ENCODE data around the gene SOBP. TPM values are rescaled to one million over a fixed set of nuclear protein-coding genes. Genes with fewer than 3 reads are reported as not detected.
A peak's percentile ranks its signal among the peaks of the same experiment; 100 is the strongest.

SOBP gene
- total RNA-seq, 1 experiment from 2014 or later, result 0.22 TPM

DNA sequence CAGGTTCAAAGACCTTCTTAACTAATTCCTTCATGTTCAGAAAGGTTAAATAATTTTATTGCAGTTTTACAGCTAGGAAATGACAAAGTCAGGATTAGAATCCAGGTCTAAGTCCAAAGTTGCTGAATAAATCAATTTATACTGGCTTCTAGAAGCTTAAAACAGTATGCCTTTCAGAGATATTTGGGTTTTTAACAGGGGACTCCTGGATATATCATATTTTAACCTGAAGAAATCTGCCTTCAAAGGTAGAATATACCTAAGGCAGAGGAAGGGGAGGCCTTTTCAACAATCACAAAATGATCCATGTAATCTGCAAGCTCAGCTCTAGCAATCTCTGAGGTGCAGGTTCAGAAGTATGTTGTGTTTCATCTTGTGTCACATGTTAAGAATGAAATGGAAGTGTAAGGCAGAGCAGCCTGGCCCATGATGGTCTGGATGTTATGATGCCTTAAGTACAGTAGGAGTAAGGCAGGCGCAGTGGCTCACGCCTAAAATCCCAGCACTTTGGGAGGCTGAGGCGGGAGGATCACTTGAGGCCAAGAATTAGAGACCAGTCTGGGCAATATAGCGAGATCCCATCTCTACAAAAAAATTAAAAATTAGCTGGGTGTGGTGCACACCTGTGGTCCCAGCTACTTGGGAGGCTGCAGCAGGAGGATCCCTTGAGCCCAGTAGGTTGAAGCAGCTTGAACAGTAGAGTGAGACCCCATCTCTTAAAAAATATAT, 123.9 kb downstream of the SOBP start:
- H3K79me2 ChIP-seq (ENCODE audit: low read depth), result no peaks in the 10 kb centered on the region
- TF ChIP-seq, protein P1, sequence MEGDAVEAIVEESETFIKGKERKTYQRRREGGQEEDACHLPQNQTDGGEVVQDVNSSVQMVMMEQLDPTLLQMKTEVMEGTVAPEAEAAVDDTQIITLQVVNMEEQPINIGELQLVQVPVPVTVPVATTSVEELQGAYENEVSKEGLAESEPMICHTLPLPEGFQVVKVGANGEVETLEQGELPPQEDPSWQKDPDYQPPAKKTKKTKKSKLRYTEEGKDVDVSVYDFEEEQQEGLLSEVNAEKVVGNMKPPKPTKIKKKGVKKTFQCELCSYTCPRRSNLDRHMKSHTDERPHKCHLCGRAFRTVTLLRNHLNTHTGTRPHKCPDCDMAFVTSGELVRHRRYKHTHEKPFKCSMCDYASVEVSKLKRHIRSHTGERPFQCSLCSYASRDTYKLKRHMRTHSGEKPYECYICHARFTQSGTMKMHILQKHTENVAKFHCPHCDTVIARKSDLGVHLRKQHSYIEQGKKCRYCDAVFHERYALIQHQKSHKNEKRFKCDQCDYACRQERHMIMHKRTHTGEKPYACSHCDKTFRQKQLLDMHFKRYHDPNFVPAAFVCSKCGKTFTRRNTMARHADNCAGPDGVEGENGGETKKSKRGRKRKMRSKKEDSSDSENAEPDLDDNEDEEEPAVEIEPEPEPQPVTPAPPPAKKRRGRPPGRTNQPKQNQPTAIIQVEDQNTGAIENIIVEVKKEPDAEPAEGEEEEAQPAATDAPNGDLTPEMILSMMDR (conservative IDR thresholded peaks at IDR 0.05), result no peak
- no peak for TF ChIP-seq EZH2 (IDR thresholded peaks at IDR 0.05; ENCODE audit: low read depth)
- H3K4me1 ChIP-seq (replicated peaks; ENCODE audit: insufficient read depth), result no peaks in the 10 kb centered on the region
- H3K27me3 ChIP-seq (ENCODE audit: insufficient read depth, low read depth), result no peaks in the 10 kb centered on the region
- H3K27ac ChIP-seq, result no peak overlapping the region
- no peaks in the 10 kb centered on the region for H3K9me2 ChIP-seq (ENCODE audit: insufficient read depth)
- peak in 1 of 2 experiments; percentile 34 for DNase-seq
- H3K36me3 ChIP-seq (ENCODE audit: low read depth), result no peaks in the 10 kb centered on the region
- intact Hi-C loops (cut with micrococcal nuclease; ENCODE audit: unreplicated experiment), result no loop called here
- POLR2A ChIA-PET (ENCODE audit: unreplicated experiment), result no interaction called here
- BruUV-seq (replicated peaks), result no TSS peak
- CTCF ChIA-PET, result no interaction called here
- H3F3A ChIP-seq (ENCODE audit: insufficient read depth, low read depth), result no peaks in the 10 kb centered on the region
- no peak overlapping the region for H2AFZ ChIP-seq
- H3K9me3 ChIP-seq (ENCODE audit: insufficient read depth, low read depth), result no peaks in the 10 kb centered on the region
- H4K20me1 ChIP-seq (ENCODE audit: insufficient read depth), result no peaks in the 10 kb centered on the region
- no peak overlapping the region for H3K4me3 ChIP-seq
- H3K4me2 ChIP-seq, result no peak overlapping the region

DNA sequence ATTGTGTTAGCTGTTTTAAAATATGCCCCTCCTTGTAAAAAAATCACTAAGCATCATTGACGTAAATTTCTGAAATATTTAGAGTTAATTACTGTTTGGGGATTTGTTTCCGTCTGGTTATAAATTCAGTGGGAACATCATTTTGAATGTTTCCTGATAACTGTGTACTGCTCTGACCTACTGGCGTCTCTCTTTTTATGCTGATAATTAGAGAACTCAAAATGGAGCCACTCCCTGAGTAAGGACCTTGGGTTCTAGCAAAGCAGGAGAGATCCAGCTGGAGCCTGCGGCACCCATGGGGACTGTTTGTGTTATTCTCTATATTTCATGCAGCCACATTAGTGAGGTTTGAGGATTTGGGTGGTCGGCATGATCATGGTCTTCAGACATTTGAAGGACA, 124.9 kb downstream of the SOBP start:
- H3K9me2 ChIP-seq (ENCODE audit: insufficient read depth), result no peaks in the 10 kb centered on the region
- H3K9me3 ChIP-seq (ENCODE audit: insufficient read depth, low read depth), result no peaks in the 10 kb centered on the region
- H3K4me3 ChIP-seq, result no peak overlapping the region
- no peak for TF ChIP-seq EZH2 (IDR thresholded peaks at IDR 0.05; ENCODE audit: low read depth)
- TF ChIP-seq, protein P1 (conservative IDR thresholded peaks at IDR 0.05), result no peak
- H3K4me1 ChIP-seq (replicated peaks; ENCODE audit: insufficient read depth), result no peaks in the 10 kb centered on the region
- ChIA-PET POLR2A (ENCODE audit: unreplicated experiment) (no interaction called here), CTCF (no interaction called here)
- H4K20me1 ChIP-seq (ENCODE audit: insufficient read depth), result no peaks in the 10 kb centered on the region
- H3K79me2 ChIP-seq (ENCODE audit: low read depth), result no peaks in the 10 kb centered on the region
- no TSS peak for BruUV-seq (replicated peaks)
- intact Hi-C loops (cut with micrococcal nuclease; ENCODE audit: unreplicated experiment), result no loop called here
- H3K27me3 ChIP-seq (ENCODE audit: insufficient read depth, low read depth), result no peaks in the 10 kb centered on the region
- H3K4me2 ChIP-seq, result no peak overlapping the region
- no peaks in the 10 kb centered on the region for H3K36me3 ChIP-seq (ENCODE audit: low read depth)
- peak in 1 of 2 experiments; percentile 25 for DNase-seq
- no peak overlapping the region for H2AFZ ChIP-seq
- H3F3A ChIP-seq (ENCODE audit: insufficient read depth, low read depth), result no peaks in the 10 kb centered on the region
- no peak overlapping the region for H3K27ac ChIP-seq

DNA sequence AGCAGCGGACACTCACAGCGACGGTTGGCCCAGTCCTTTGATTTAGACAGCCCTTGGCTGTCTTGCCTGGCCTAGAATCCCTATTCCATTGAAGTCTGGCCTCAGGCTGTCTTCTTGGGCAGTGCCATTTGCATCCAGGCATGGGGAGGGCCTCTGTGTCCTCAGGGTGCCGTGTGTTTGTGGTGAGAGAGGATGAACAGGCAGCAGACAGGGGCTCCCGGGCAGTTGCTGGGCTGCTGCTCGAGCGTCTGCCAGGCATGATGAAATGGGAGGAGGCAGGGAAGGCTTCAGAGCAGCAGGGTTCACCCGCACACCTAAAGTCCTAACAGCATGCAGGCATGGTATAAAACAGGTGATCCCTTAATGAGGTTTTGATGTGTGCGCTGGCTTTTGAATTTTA, 126.9 kb downstream of the SOBP start:
- POLR2A ChIA-PET (ENCODE audit: unreplicated experiment), result no interaction called here

More for the DNA sequence above, 126.9 kb downstream of the SOBP start:
- Histone ChIP-seq H3K9me3 (ENCODE audit: insufficient read depth, low read depth) (no peaks in the 10 kb centered on the region), H4K20me1 (ENCODE audit: insufficient read depth) (no peaks in the 10 kb centered on the region), H3F3A (ENCODE audit: insufficient read depth, low read depth) (no peaks in the 10 kb centered on the region), H2AFZ (no peak overlapping the region), H3K4me3 (no peak overlapping the region), H3K4me1 (replicated peaks; ENCODE audit: insufficient read depth) (0 out of 2 replicates have a peak, but pooled peaks cover 5% of the 10 kb centered on the region), H3K27ac (no peak overlapping the region), H3K36me3 (ENCODE audit: low read depth) (no peaks in the 10 kb centered on the region), H3K27me3 (ENCODE audit: insufficient read depth, low read depth) (no peaks in the 10 kb centered on the region), H3K9me2 (ENCODE audit: insufficient read depth) (no peaks in the 10 kb centered on the region), H3K4me2 (no peak overlapping the region), H3K79me2 (ENCODE audit: low read depth) (no peaks in the 10 kb centered on the region)
- CTCF ChIA-PET, result no interaction called here
- peak in 1 of 2 experiments; percentile 10 for DNase-seq
- TF ChIP-seq EZH2 (IDR thresholded peaks at IDR 0.05; ENCODE audit: low read depth), result no peak
- TF ChIP-seq, protein P1 (conservative IDR thresholded peaks at IDR 0.05), result no peak
- no TSS peak for BruUV-seq (replicated peaks)
- intact Hi-C loops (cut with micrococcal nuclease; ENCODE audit: unreplicated experiment), result no loop called here

All from PC-9 (cell line).